Parathyroid adenoma (tissue), 2 donors: ENCODE measurements around the gene MKS1.

Source experiments
- H2AFZ ChIP-seq: fragments of 300-600 bp; sonication (generic); one replicate; pipeline ENCODE4 v1.7.0; 2017; ENCODE audit warnings: antibody characterized with exemption, mild to moderate bottlenecking
- H3K27ac ChIP-seq: fragments of 300-600 bp; sonication (generic); one replicate; pipeline ENCODE4 v1.7.0; 2017
- H3K27me3 ChIP-seq: fragments of 300-600 bp; sonication (generic); one replicate; pipeline ENCODE4 v1.7.0; 2017; ENCODE audit warnings: low read length; ENCODE audit not compliant: control insufficient read depth, insufficient read depth
- H3K36me3 ChIP-seq: fragments of 300-600 bp; sonication (generic); one replicate; pipeline ENCODE4 v1.7.0; 2017; ENCODE audit warnings: low read length; ENCODE audit not compliant: control insufficient read depth, insufficient read depth
- H3K4me1 ChIP-seq: fragments of 300-600 bp; sonication (generic); one replicate; pipeline ENCODE4 v1.7.0; 2017; ENCODE audit warnings: control low read depth
- H3K4me2 ChIP-seq: fragments of 300-600 bp; sonication (generic); one replicate; pipeline ENCODE4 v1.7.0; 2017; ENCODE audit warnings: low read length
- H3K4me3 ChIP-seq: fragments of 300-600 bp; sonication (generic); one replicate; pipeline ENCODE4 v1.7.0; 2017; ENCODE audit warnings: low read depth, low read length
- H3K79me2 ChIP-seq: fragments of 300-600 bp; sonication (generic); one replicate; pipeline ENCODE4 v1.7.0; 2017; ENCODE audit warnings: control low read depth
- H3K9ac ChIP-seq: fragments of 300-600 bp; sonication (generic); one replicate; pipeline ENCODE4 v1.7.0; 2017; ENCODE audit warnings: mild to moderate bottlenecking
- H3K9me3 ChIP-seq: fragments of 300-600 bp; sonication (generic); one replicate; pipeline ENCODE4 v1.7.0; 2017; ENCODE audit warnings: low read length; ENCODE audit not compliant: control insufficient read depth
- TF ChIP-seq, protein P1 (sequence below): fragments of 300-600 bp; sonication (generic); IDR thresholded peaks from one replicate; pipeline ENCODE4 v1.7.0; 2017; ENCODE audit warnings: antibody characterized with exemption, mild to moderate bottlenecking
- donor health status: primary hyperparathyroidism.

MKS1 gene

DNA sequence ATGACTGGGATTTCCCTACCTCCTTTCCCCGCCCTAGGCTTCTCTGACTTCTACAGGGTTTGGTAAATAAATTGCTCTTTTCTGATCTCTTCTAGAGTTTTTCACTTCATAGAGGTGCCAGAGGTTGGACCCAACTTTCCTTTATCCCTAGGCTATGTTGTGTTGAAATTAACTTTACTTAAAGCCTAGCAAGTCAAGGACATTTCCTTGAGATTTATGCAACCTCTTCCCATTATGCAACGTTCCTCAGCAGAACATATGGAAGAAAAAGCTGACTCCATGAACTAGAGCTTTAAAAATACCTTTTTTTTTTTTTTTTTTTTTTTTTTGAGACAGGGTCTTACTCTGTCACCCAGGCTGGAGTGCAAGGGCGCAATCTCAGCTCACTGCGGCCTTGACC, 46.2 kb upstream of the MKS1 start:
- Histone ChIP-seq H3K4me2 (no peak overlapping the region), H2AFZ (no peak overlapping the region), H3K79me2 (no peaks in the 10 kb centered on the region), H3K27me3 (no peaks in the 10 kb centered on the region), H3K36me3 (no peaks in the 10 kb centered on the region), H3K4me3 (no peak overlapping the region), H3K9ac (no peak overlapping the region), H3K4me1 (no peaks in the 10 kb centered on the region), H3K9me3 (no peaks in the 10 kb centered on the region), H3K27ac (no peak overlapping the region)
- TF ChIP-seq, protein P1, sequence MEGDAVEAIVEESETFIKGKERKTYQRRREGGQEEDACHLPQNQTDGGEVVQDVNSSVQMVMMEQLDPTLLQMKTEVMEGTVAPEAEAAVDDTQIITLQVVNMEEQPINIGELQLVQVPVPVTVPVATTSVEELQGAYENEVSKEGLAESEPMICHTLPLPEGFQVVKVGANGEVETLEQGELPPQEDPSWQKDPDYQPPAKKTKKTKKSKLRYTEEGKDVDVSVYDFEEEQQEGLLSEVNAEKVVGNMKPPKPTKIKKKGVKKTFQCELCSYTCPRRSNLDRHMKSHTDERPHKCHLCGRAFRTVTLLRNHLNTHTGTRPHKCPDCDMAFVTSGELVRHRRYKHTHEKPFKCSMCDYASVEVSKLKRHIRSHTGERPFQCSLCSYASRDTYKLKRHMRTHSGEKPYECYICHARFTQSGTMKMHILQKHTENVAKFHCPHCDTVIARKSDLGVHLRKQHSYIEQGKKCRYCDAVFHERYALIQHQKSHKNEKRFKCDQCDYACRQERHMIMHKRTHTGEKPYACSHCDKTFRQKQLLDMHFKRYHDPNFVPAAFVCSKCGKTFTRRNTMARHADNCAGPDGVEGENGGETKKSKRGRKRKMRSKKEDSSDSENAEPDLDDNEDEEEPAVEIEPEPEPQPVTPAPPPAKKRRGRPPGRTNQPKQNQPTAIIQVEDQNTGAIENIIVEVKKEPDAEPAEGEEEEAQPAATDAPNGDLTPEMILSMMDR, result no peak

DNA sequence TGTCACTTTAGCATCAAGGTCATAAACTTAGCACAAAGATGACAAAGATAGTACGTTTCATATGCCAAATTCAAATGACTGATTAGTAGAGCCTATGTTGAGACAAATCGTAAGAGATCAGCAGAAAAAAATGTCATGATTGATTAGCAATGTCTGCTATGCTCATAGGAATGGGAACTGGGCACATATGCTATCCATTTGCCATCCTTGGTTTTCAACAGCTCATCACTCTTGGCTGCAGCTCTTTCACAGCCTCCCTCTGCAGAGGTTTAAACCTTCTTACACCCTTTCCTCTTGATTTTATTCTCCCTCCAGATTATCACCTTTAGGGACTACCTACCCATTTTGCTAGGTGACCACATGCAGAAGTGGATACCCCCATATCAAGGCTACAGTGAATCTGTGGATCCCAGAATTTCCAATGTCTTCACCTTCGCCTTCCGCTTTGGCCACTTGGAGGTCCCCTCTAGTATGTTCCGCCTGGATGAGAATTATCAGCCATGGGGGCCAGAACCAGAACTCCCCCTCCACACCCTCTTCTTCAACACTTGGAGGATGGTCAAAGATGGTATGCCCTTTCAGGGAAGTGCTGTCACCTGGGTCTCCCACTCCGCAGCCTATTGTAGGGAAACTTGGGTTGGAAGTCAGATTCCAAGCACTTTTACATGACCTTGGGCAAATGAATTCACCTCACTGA, 45.5 kb upstream of the MKS1 start:
- Histone ChIP-seq H3K4me3 (no peak overlapping the region), H3K4me2 (no peak overlapping the region), H3K9ac (no peak overlapping the region), H3K9me3 (no peaks in the 10 kb centered on the region), H3K79me2 (no peaks in the 10 kb centered on the region), H2AFZ (no peak overlapping the region), H3K27me3 (no peaks in the 10 kb centered on the region), H3K27ac (no peak overlapping the region), H3K4me1 (no peaks in the 10 kb centered on the region), H3K36me3 (no peaks in the 10 kb centered on the region)
- TF ChIP-seq, protein P1, result no peak

DNA sequence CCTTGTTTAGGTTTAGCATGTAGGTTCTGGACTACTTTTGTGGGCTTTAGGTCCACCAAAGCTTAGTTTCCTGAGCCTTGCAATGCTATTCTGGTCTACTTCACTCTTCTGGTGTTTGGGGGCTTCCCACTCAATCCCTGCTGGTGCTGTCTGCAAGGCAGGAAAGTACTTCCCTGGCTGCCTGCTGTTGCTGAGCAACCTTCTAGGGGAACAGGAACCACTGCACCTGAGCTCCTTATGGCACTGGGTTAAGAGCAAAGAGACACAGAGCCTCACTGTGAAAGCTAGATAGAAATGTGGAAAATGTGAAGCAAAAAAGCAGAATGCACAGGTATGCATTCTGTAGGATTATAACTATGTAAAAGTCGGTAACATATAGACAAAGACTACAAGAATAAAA, 44.7 kb upstream of the MKS1 start:
- Histone ChIP-seq H3K4me2 (no peak overlapping the region), H3K4me3 (no peak overlapping the region), H3K79me2 (no peaks in the 10 kb centered on the region), H3K36me3 (no peaks in the 10 kb centered on the region), H3K27me3 (no peaks in the 10 kb centered on the region), H3K9ac (no peak overlapping the region), H3K9me3 (no peaks in the 10 kb centered on the region), H3K4me1 (no peaks in the 10 kb centered on the region), H2AFZ (no peak overlapping the region), H3K27ac (no peak overlapping the region)
- TF ChIP-seq, protein P1, result no peak

DNA sequence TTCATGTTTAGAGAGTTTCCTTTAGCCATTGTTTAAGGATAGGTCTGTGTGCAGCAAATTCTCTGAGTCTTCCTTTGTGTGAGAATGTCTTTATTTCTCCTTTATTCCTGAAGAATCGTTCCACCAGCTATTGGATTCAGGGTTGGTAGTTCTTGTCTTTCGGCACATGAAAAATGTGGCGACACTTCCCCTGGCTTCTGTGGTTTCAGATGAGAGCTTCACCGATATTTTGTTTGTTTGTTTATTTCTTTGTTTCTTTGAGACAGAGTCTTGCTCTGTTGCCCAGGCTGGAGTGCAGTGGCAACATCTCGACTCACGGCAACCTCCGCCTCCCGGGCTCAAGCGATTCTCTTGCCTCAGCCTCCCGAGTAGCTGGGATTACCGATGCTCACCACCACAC, 43.1 kb upstream of the MKS1 start:
- no peaks in the 10 kb centered on the region for H3K27me3 ChIP-seq
- H3K9ac ChIP-seq, result no peak overlapping the region
- H3K9me3 ChIP-seq, result no peaks in the 10 kb centered on the region
- H3K36me3 ChIP-seq, result no peaks in the 10 kb centered on the region
- TF ChIP-seq, protein P1, result no peak
- H3K4me1 ChIP-seq, result no peaks in the 10 kb centered on the region
- H3K27ac ChIP-seq, result no peak overlapping the region
- H3K4me2 ChIP-seq, result no peak overlapping the region
- H3K4me3 ChIP-seq, result no peak overlapping the region
- no peak overlapping the region for H2AFZ ChIP-seq
- no peaks in the 10 kb centered on the region for H3K79me2 ChIP-seq

DNA sequence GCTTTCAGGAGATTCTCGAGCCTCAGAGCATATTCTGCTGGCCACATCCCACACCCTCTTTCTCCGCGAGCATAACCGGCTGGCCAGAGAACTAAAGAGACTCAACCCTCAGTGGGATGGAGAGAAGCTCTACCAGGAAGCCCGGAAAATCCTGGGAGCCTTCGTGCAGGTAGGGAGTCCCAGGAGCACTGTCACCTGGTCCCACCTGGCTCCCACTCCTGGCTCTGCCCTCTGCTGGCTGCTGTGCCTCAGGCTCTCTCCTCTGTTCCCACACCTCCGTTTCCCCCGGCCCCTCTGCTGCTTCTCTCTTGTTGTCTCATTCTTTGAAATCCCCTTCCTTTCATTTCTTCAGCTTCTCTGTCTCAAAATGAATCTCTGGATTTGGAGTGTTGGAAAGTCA, 35.7 kb upstream of the MKS1 start:
- H3K4me3 ChIP-seq, result no peak overlapping the region

More for the DNA sequence above, 35.7 kb upstream of the MKS1 start:
- Histone ChIP-seq H3K79me2 (no peaks in the 10 kb centered on the region), H3K4me1 (no peaks in the 10 kb centered on the region), H3K27me3 (no peaks in the 10 kb centered on the region), H3K9me3 (no peaks in the 10 kb centered on the region), H3K27ac (no peak overlapping the region), H2AFZ (no peak overlapping the region), H3K9ac (no peak overlapping the region), H3K4me2 (no peak overlapping the region), H3K36me3 (no peaks in the 10 kb centered on the region)
- TF ChIP-seq, protein P1, result no peak
